HG02885 (cell line): ENCODE data around the gene PEF1.

Source experiments
- ATAC-seq: cut with Tn5 transposase; IDR thresholded peaks from one replicate; pipeline ENCODE4 v1.9.1; 2021; ENCODE audit warnings: mild to moderate bottlenecking; ENCODE audit not compliant: unreplicated experiment, poor library complexity

PEF1 gene

GRCh38 chr1:31655756-31656155 is 11.1 kb upstream of the PEF1 start:
- ATAC-seq = no peak

GRCh38 chr1:31655104-31655503 is 10.4 kb upstream of the PEF1 start:
- ATAC-seq = no peak

GRCh38 chr1:31654474-31654776 is 9.7 kb upstream of the PEF1 start:
- no peak for ATAC-seq

GRCh38 chr1:31653717-31654473 is 9.2 kb upstream of the PEF1 start:
- ATAC-seq = no peak

- no peak for ATAC-seq
Observed at GRCh38 chr1:31652891-31653499, 8.3 kb upstream of the PEF1 start.

- ATAC-seq = no peak
Observed at GRCh38 chr1:31651766-31652165, 7.1 kb upstream of the PEF1 start.

GRCh38 chr1:31651089-31651420 is 6.4 kb upstream of the PEF1 start:
- no peak for ATAC-seq

- no peak for ATAC-seq
Observed at GRCh38 chr1:31650161-31651088, 5.7 kb upstream of the PEF1 start.

- ATAC-seq = no peak
Observed at GRCh38 chr1:31648641-31649357, 4.1 kb upstream of the PEF1 start.

GRCh38 chr1:31648190-31648589 is 3.5 kb upstream of the PEF1 start:
- no peak for ATAC-seq

- no peak for ATAC-seq
Observed at GRCh38 chr1:31647106-31647505, 2.4 kb upstream of the PEF1 start.

- no peak for ATAC-seq
Observed at GRCh38 chr1:31646259-31646960, 1.7 kb upstream of the PEF1 start.

GRCh38 chr1:31645274-31645568 is 545 bp upstream of the PEF1 start:
- ATAC-seq = no peak

- ATAC-seq = no peak
Observed at GRCh38 chr1:31643976-31644559, 608 bp downstream of the PEF1 start.

GRCh38 chr1:31642897-31643296 is 1.8 kb downstream of the PEF1 start:
- ATAC-seq = no peak

- ATAC-seq = no peak
Observed at GRCh38 chr1:31642366-31642765, 2.3 kb downstream of the PEF1 start.

GRCh38 chr1:31640964-31641363 is 3.7 kb downstream of the PEF1 start:
- ATAC-seq = no peak

GRCh38 chr1:31640179-31640578 is 4.5 kb downstream of the PEF1 start:
- ATAC-seq = no peak

- no peak for ATAC-seq
Observed at GRCh38 chr1:31639543-31639942, 5.1 kb downstream of the PEF1 start.
